Gastroesophageal sphincter (tissue), 3 donors: ENCODE data around the gene ZNF200.

Experiments
- EP300 ChIP-seq: sonication (generic); formaldehyde crosslinking; IDR thresholded peaks from one replicate; pipeline ENCODE4 v1.6.1; 2017; ENCODE audit warnings: antibody characterized with exemption, mild to moderate bottlenecking
- POLR2A ChIP-seq, 2 donors: fragments of 450-650 bp; IDR thresholded peaks; one replicate each; pipeline ENCODE4 v1.6.1; 2017; ENCODE audit warnings: antibody characterized with exemption in 2 of 2, mild to moderate bottlenecking in 2 of 2, moderate library complexity in 1 of 2
- POLR2AphosphoS5 ChIP-seq: sonication (generic); formaldehyde crosslinking; IDR thresholded peaks from one replicate; pipeline ENCODE4 v1.6.1; 2017; ENCODE audit warnings: antibody characterized with exemption
- TF ChIP-seq, protein P1 (sequence below), 4 experiments: fragments of 200-600 bp in 2 of 4; fragments of 450-650 bp in 2 of 4; sonication (generic) in 1 of 4; IDR thresholded peaks; one replicate each; pipeline ENCODE4 v1.5.1; 2017 to 2019; ENCODE audit warnings: antibody characterized with exemption in 4 of 4, mild to moderate bottlenecking in 2 of 4, moderate library complexity in 2 of 4

DNA sequence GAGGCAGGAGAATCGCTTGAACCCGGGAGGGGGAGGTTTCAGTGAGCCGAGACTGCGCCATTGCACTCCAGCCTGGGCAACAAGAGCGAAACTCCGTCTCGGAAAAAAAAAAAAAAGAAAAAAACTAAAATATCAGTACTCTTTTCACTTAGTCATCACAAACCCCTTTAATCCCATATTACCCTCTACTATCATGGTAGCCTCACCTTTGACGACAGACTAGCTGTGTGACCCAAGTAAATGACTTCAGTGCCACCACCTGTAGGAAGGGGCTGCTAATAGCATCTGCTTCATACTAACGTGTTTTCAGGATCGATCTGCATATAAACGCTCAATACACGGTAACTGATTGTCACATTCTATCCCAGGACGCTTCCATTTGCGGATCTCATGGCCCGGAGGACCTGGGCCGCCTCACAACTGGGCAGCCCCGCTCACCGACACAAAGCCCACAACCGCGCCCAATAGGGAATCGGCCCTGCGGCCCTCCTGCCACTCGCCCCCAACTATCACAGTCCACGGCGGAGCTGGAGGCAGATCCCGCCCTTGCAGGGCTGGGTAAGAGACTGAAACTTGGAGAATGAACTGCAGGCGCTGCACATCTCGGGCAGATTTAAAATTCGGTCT is 47.3 kb upstream of the ZNF200 start:
- TF ChIP-seq, protein P1, sequence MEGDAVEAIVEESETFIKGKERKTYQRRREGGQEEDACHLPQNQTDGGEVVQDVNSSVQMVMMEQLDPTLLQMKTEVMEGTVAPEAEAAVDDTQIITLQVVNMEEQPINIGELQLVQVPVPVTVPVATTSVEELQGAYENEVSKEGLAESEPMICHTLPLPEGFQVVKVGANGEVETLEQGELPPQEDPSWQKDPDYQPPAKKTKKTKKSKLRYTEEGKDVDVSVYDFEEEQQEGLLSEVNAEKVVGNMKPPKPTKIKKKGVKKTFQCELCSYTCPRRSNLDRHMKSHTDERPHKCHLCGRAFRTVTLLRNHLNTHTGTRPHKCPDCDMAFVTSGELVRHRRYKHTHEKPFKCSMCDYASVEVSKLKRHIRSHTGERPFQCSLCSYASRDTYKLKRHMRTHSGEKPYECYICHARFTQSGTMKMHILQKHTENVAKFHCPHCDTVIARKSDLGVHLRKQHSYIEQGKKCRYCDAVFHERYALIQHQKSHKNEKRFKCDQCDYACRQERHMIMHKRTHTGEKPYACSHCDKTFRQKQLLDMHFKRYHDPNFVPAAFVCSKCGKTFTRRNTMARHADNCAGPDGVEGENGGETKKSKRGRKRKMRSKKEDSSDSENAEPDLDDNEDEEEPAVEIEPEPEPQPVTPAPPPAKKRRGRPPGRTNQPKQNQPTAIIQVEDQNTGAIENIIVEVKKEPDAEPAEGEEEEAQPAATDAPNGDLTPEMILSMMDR (IDR thresholded peaks at IDR 0.05): no peak
- TF ChIP-seq POLR2A (IDR thresholded peaks at IDR 0.05): no peak
- TF ChIP-seq POLR2AphosphoS5: no peak
- TF ChIP-seq EP300: no peak
